ENCODE results near the gene CASKIN2.

DNA sequence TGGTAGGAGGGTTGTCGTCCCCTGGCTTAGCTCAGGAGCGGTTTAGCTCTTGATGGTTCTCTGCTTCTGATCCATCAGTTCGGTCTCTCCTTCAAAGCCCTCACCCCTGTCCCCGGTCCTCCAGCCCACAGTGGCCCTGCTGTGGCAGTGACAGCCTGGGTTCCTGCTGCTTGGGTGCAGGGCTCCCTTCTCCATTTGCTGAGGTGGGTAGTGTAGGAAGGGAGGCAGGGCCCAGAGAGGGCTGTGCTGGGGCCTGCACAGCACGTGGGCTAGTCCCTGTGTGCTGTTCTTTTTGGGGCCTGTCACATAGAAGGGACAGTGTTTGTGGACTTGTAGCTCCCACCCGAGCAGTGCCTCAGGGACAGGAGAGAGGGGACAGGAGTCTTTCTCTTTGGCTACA, 40.6 kb downstream of the CASKIN2 start:
- TF ChIP-seq TAF1 (IDR thresholded peaks at IDR 0.05; ENCODE audit: low read depth, low read length) (no peak), POLR2A (IDR thresholded peaks at IDR 0.05; ENCODE audit: low read depth, low read length) (no peak), POU2F2 (IDR thresholded peaks at IDR 0.05; ENCODE audit: low read depth, low read length) (no peak), POLR2AphosphoS5 (IDR thresholded peaks at IDR 0.05; ENCODE audit: low read depth, low read length) (no peak), SPI1 (IDR thresholded peaks at IDR 0.05; ENCODE audit: low read depth, low read length) (no peak), PAX5 (IDR thresholded peaks at IDR 0.05; ENCODE audit: insufficient read depth, low read length, severe bottlenecking) (no peak)

All from GM12891 (cell line).